ENCODE measurements around the gene SLC44A1.

The SLC44A1 gene

GRCh38 chr9:105206821-105207699 lies 37.4 kb upstream of the SLC44A1 start:
- CTCF ChIA-PET: interaction anchor here (1.6 kb wide), 1 partner anchor 43 kb away, joined by 3 read pairs; no protein-coding TSS in a partner anchor
- no peaks in the 10 kb centered on the region for H3K9me3 ChIP-seq (ENCODE audit: control extremely low read depth in 1 of 5, control insufficient read depth in 4 of 5, insufficient read depth in 2 of 5, low read depth in 1 of 5, low read length in 4 of 5)
- no peak for DNase-seq
- H3K27me3 ChIP-seq (replicated peaks in 2 of 5; ENCODE audit: control insufficient read depth in 4 of 5, insufficient read depth in 5 of 5, low read length in 4 of 5): no peaks in the 10 kb centered on the region
- no peaks in the 10 kb centered on the region for H3K4me1 ChIP-seq (ENCODE audit: control extremely low read depth in 1 of 4, control insufficient read depth in 4 of 4, insufficient read depth in 4 of 4, low read length in 3 of 4)
- POLR2A ChIA-PET: interaction anchor here (0.5 kb wide), 1 partner anchor 48 kb away, joined by 3 read pairs; no protein-coding TSS in a partner anchor
- no peak overlapping the region for H3K27ac ChIP-seq (ENCODE audit: insufficient read depth in 1 of 2, low read depth in 1 of 2, low read length in 2 of 2, poor library complexity in 1 of 2, severe bottlenecking in 2 of 2)
- H3K36me3 ChIP-seq (ENCODE audit: control insufficient read depth in 4 of 4, insufficient read depth in 4 of 4, low read length in 3 of 4): no peaks in the 10 kb centered on the region
- 79% methylated on average over 2 of the region's 6 CpGs for WGBS (ENCODE audit: insufficient coverage)
- H3K4me3 ChIP-seq (ENCODE audit: control insufficient read depth in 1 of 7, extremely low read depth in 1 of 7, insufficient read depth in 4 of 7, low read depth in 2 of 7, low read length in 6 of 7): no peak overlapping the region

DNA sequence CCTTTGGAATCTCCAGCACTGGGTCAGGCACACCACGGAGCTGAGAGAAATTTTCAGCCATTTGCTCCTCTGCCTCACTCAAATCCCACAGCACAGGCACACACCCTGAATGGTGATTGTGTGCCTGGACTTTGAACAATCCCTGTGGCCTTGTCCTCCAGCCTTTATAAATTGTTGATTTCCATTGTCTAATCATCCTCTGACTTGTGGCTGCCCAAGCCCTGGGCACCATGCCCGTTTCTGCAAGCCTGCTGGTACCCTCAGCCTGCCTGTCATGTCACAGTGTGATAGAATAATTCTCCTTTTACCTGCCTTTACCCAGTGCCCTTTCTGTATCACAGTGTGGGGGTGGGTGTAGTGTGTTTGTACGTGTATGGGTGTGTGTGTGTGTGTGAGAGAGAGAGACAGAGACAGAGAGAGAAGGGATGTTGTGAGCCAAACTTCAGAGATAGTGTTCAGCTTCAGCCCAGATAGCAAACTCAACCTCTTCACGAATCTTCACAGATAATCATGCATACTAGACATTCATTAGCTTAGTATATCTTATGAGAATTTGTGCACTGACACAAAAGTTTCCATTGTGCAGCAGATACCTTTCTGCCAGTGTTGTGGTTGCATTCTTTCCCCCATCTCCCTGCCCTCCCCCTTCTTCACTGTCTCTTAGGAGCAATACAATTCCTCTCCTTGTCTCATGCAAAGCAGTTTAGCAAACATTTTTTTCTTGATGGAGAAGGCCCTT lies 27.8 kb upstream of the SLC44A1 start:
- Histone ChIP-seq H3K27me3 (replicated peaks in 2 of 5; ENCODE audit: control insufficient read depth in 4 of 5, insufficient read depth in 5 of 5, low read length in 4 of 5) (no peaks in the 10 kb centered on the region), H3K36me3 (ENCODE audit: control insufficient read depth in 4 of 4, insufficient read depth in 4 of 4, low read length in 3 of 4) (no peaks in the 10 kb centered on the region), H3K4me1 (ENCODE audit: control extremely low read depth in 1 of 4, control insufficient read depth in 4 of 4, insufficient read depth in 4 of 4, low read length in 3 of 4) (no peaks in the 10 kb centered on the region), H3K27ac (ENCODE audit: insufficient read depth in 1 of 2, low read depth in 1 of 2, low read length in 2 of 2, poor library complexity in 1 of 2, severe bottlenecking in 2 of 2) (no peak overlapping the region), H3K4me3 (ENCODE audit: control insufficient read depth in 1 of 7, extremely low read depth in 1 of 7, insufficient read depth in 4 of 7, low read depth in 2 of 7, low read length in 6 of 7) (no peak overlapping the region), H3K9me3 (ENCODE audit: control extremely low read depth in 1 of 5, control insufficient read depth in 4 of 5, insufficient read depth in 2 of 5, low read depth in 1 of 5, low read length in 4 of 5) (peaks cover 0 to 2% (median 0%) of the 10 kb centered on the region in 5 experiments)
- ChIA-PET POLR2A (no interaction called here), CTCF (no interaction called here)
- no peak for DNase-seq
- 90% methylated on average over 1 of the region's 4 CpGs for WGBS (ENCODE audit: insufficient coverage)

DNA sequence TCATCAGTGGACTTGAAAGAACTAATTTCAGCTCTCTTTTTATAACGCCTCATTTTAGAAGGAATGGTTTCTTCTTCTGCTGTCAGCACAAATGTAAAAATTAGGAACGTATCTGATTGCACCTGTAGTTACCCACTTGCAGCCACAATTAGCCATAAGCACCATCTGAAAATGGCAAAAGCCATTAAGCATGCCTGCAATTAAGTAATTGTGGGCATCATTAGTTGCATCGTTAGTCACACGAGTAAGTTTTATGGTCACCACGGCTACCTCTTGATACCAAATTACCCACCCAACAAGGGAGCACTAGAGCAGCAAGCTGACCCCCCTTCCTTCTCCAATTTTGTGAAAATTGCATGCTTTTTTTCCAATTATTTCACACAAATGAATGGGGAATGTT lies 25.8 kb upstream of the SLC44A1 start:
- ChIA-PET CTCF (interaction anchor here (1.5 kb wide), 1 partner anchor 9 kb away, joined by 4 read pairs; no protein-coding TSS in a partner anchor), POLR2A (no interaction called here)
- H3K4me3 ChIP-seq (ENCODE audit: control insufficient read depth in 1 of 7, extremely low read depth in 1 of 7, insufficient read depth in 4 of 7, low read depth in 2 of 7, low read length in 6 of 7): no peak overlapping the region
- 100% methylated on average over 5 of the region's 5 CpGs for WGBS (ENCODE audit: insufficient coverage)
- H3K27ac ChIP-seq (ENCODE audit: insufficient read depth in 1 of 2, low read depth in 1 of 2, low read length in 2 of 2, poor library complexity in 1 of 2, severe bottlenecking in 2 of 2): no peak overlapping the region
- no peaks in the 10 kb centered on the region for H3K4me1 ChIP-seq (ENCODE audit: control extremely low read depth in 1 of 4, control insufficient read depth in 4 of 4, insufficient read depth in 4 of 4, low read length in 3 of 4)
- peaks cover 1 to 11% (median 5%) of the 10 kb centered on the region in 5 experiments for H3K9me3 ChIP-seq (ENCODE audit: control extremely low read depth in 1 of 5, control insufficient read depth in 4 of 5, insufficient read depth in 2 of 5, low read depth in 1 of 5, low read length in 4 of 5)
- H3K27me3 ChIP-seq (replicated peaks in 2 of 5; ENCODE audit: control insufficient read depth in 4 of 5, insufficient read depth in 5 of 5, low read length in 4 of 5): no peaks in the 10 kb centered on the region
- H3K36me3 ChIP-seq (ENCODE audit: control insufficient read depth in 4 of 4, insufficient read depth in 4 of 4, low read length in 3 of 4): no peaks in the 10 kb centered on the region
- DNase-seq: no peak

- ChIA-PET POLR2A (no interaction called here), CTCF (interaction anchor here (1.5 kb wide), 1 partner anchor 10 kb away, joined by 4 read pairs; no protein-coding TSS in a partner anchor)
- peaks cover 2 to 13% (median 8%) of the 10 kb centered on the region in 5 experiments for H3K9me3 ChIP-seq (ENCODE audit: control extremely low read depth in 1 of 5, control insufficient read depth in 4 of 5, insufficient read depth in 2 of 5, low read depth in 1 of 5, low read length in 4 of 5)
- no peak for DNase-seq
- H3K36me3 ChIP-seq (ENCODE audit: control insufficient read depth in 4 of 4, insufficient read depth in 4 of 4, low read length in 3 of 4): no peaks in the 10 kb centered on the region
- H3K27ac ChIP-seq (ENCODE audit: insufficient read depth in 1 of 2, low read depth in 1 of 2, low read length in 2 of 2, poor library complexity in 1 of 2, severe bottlenecking in 2 of 2): no peak overlapping the region
- H3K27me3 ChIP-seq (replicated peaks in 2 of 5; ENCODE audit: control insufficient read depth in 4 of 5, insufficient read depth in 5 of 5, low read length in 4 of 5): no peaks in the 10 kb centered on the region
- H3K4me1 ChIP-seq (ENCODE audit: control extremely low read depth in 1 of 4, control insufficient read depth in 4 of 4, insufficient read depth in 4 of 4, low read length in 3 of 4): no peaks in the 10 kb centered on the region
- WGBS (ENCODE audit: insufficient coverage): no CpG with 5 or more reads among the region's 1 CpG
- no peak overlapping the region for H3K4me3 ChIP-seq (ENCODE audit: control insufficient read depth in 1 of 7, extremely low read depth in 1 of 7, insufficient read depth in 4 of 7, low read depth in 2 of 7, low read length in 6 of 7)
Measured at GRCh38 chr9:105219291-105219805, 25.1 kb upstream of the SLC44A1 start.

GRCh38 chr9:105220451-105220850 lies 24.0 kb upstream of the SLC44A1 start:
- ChIA-PET CTCF (interaction anchor here (0.7 kb wide), 1 partner anchor 13 kb away, joined by 4 read pairs; no protein-coding TSS in a partner anchor), POLR2A (no interaction called here)
- no peaks in the 10 kb centered on the region for H3K27me3 ChIP-seq (replicated peaks in 2 of 5; ENCODE audit: control insufficient read depth in 4 of 5, insufficient read depth in 5 of 5, low read length in 4 of 5)
- no peak overlapping the region for H3K27ac ChIP-seq (ENCODE audit: insufficient read depth in 1 of 2, low read depth in 1 of 2, low read length in 2 of 2, poor library complexity in 1 of 2, severe bottlenecking in 2 of 2)
- H3K36me3 ChIP-seq (ENCODE audit: control insufficient read depth in 4 of 4, insufficient read depth in 4 of 4, low read length in 3 of 4): no peaks in the 10 kb centered on the region
- H3K4me1 ChIP-seq (ENCODE audit: control extremely low read depth in 1 of 4, control insufficient read depth in 4 of 4, insufficient read depth in 4 of 4, low read length in 3 of 4): no peaks in the 10 kb centered on the region
- H3K4me3 ChIP-seq (ENCODE audit: control insufficient read depth in 1 of 7, extremely low read depth in 1 of 7, insufficient read depth in 4 of 7, low read depth in 2 of 7, low read length in 6 of 7): no peak overlapping the region
- H3K9me3 ChIP-seq (ENCODE audit: control extremely low read depth in 1 of 5, control insufficient read depth in 4 of 5, insufficient read depth in 2 of 5, low read depth in 1 of 5, low read length in 4 of 5): peaks cover 5 to 24% (median 15%) of the 10 kb centered on the region in 5 experiments
- no peak for DNase-seq
- WGBS (ENCODE audit: insufficient coverage): 100% methylated on average over 3 of the region's 3 CpGs

DNA sequence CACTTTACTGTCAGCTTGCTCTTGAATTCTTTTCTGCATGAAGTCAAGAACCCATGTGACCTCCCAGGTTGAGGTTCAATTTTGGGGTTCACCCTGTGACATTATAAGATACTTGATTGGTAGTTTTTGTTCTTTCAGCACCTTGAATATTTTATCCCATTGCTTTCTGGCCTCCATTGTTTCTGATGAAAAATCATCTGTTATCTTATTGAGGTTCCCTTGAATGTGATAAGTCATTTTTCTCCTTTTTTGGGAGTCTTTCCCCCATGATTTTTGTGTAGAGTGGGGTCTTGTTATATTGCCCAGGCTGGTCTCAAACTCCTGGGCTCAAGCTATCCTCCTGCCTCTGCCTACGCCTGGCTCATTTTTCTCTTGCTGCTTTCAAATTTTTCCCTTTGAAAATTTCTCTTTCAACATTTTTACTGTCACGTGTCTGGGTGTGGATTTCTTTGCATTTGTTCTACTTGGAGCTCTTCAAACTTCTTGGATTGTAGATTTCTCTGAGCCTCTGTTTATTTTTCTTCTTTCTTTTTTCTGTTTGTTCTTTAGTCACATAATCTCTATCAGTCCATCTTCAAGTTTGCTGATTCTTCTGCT lies 20.8 kb upstream of the SLC44A1 start:
- Histone ChIP-seq H3K4me1 (ENCODE audit: control extremely low read depth in 1 of 4, control insufficient read depth in 4 of 4, insufficient read depth in 4 of 4, low read length in 3 of 4) (no peaks in the 10 kb centered on the region), H3K27ac (ENCODE audit: insufficient read depth in 1 of 2, low read depth in 1 of 2, low read length in 2 of 2, poor library complexity in 1 of 2, severe bottlenecking in 2 of 2) (no peak overlapping the region), H3K9me3 (ENCODE audit: control extremely low read depth in 1 of 5, control insufficient read depth in 4 of 5, insufficient read depth in 2 of 5, low read depth in 1 of 5, low read length in 4 of 5) (peaks cover 5 to 25% (median 15%) of the 10 kb centered on the region in 5 experiments), H3K4me3 (ENCODE audit: control insufficient read depth in 1 of 7, extremely low read depth in 1 of 7, insufficient read depth in 4 of 7, low read depth in 2 of 7, low read length in 6 of 7) (no peak overlapping the region), H3K27me3 (replicated peaks in 2 of 5; ENCODE audit: control insufficient read depth in 4 of 5, insufficient read depth in 5 of 5, low read length in 4 of 5) (no peaks in the 10 kb centered on the region), H3K36me3 (ENCODE audit: control insufficient read depth in 4 of 4, insufficient read depth in 4 of 4, low read length in 3 of 4) (no peaks in the 10 kb centered on the region)
- no CpG with 5 or more reads among the region's 2 CpGs for WGBS (ENCODE audit: insufficient coverage)
- POLR2A ChIA-PET: no interaction called here
- CTCF ChIA-PET: no interaction called here
- DNase-seq: no peak

Data from common myeloid progenitor, CD34-positive (primary cell).